Kasumi-1 (cell line): Measurements from ENCODE around the gene MEX3C.

Experiments used
- DNase-seq, 2 experiments: peaks; one replicate each; lab custom pipeline; 2025; lab: John Stamatoyannopoulos, UW

MEX3C gene

GRCh38 chr18:51191128-51191717 is 6.3 kb downstream of the MEX3C start:
- DNase-seq: no peak

GRCh38 chr18:51190000-51190399 is 7.5 kb downstream of the MEX3C start:
- DNase-seq: no peak

- no peak for DNase-seq
These were observed 9.3 kb downstream of the MEX3C start for GRCh38 chr18:51188024-51188701.

- DNase-seq: no peak
These were observed 12.4 kb downstream of the MEX3C start for GRCh38 chr18:51185075-51185474.

GRCh38 chr18:51184091-51184457 is 13.4 kb downstream of the MEX3C start:
- DNase-seq: no peak

GRCh38 chr18:51183372-51184090 is 13.9 kb downstream of the MEX3C start:
- no peak for DNase-seq

- DNase-seq: no peak
These were observed 14.7 kb downstream of the MEX3C start for GRCh38 chr18:51182824-51183223.

GRCh38 chr18:51171625-51172259 is 25.7 kb downstream of the MEX3C start:
- DNase-seq: no peak

- DNase-seq: no peak
These were observed 26.3 kb downstream of the MEX3C start for GRCh38 chr18:51171223-51171622.

GRCh38 chr18:51170664-51171063 is 26.8 kb downstream of the MEX3C start:
- DNase-seq: no peak

- no peak for DNase-seq
These were observed 27.8 kb downstream of the MEX3C start for GRCh38 chr18:51169731-51170130.

- DNase-seq: no peak
These were observed 28.4 kb downstream of the MEX3C start for GRCh38 chr18:51168960-51169662.

GRCh38 chr18:51168026-51168742 is 29.3 kb downstream of the MEX3C start:
- no peak for DNase-seq

DNA sequence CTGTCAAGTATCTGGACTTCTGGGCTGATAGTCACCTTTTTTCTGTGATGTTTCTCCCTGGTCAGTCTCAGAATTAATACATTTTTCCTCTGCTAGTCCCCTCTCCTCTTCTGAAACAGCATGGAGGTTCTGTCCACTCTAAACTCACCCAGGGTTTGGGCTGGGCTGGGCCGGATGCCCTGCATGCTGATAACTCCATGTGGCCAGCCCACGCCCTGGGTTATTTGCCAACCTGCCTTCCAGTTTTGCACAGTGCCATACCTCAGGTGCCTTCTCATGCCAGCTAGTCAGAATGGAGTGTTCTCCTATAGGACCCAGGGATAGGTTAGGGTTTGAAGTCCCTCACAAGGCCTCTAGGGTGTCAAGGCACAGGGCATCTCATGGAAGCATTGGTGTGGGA is 32.2 kb downstream of the MEX3C start:
- no peak for DNase-seq

DNA sequence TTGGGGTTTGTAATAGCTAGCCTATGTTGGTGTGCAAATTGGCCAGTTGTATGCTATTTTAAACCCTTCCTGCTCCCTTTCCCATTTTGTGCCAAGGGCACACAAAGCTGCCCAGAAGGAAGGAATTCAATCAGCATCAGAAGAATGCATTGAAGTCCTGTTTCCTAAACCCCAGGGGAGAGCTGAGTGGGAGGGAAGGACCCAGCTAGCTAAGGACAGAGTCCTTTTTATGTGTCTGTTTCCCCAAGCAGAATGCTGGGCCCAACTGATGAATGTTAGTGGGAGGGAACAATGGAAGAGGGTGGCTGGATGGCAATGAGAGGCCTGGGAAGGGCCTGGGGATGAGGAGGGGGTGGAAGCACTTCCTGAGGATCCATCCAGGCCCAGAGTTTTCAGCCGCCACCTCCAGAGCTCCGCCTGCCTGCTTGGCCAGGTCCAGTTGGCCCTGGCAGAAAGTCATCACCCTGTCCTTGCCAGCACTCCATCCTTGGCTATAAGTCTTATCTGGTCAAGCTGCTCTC is 32.7 kb downstream of the MEX3C start:
- DNase-seq: no peak

DNA sequence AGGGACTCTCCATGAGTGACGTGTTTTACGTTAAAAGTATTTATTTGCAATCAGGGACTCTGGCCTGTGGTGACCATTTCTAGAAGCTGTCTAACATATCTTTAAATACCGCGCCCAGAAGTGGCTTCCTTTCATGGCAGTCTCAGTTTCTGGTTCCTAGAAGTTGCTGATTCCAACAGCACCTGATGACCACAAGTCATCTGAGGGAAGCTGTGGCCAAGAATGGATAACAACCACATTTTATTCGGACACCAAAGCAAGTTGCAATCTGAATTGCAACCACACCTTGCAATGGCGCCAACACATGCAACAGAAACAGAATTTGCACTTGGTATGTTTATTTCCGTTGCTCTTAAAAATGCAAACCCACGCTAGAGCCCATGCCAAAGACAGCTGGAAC is 33.1 kb downstream of the MEX3C start:
- no peak for DNase-seq

- DNase-seq: no peak
These were observed 33.9 kb downstream of the MEX3C start for GRCh38 chr18:51163543-51163942.

DNA sequence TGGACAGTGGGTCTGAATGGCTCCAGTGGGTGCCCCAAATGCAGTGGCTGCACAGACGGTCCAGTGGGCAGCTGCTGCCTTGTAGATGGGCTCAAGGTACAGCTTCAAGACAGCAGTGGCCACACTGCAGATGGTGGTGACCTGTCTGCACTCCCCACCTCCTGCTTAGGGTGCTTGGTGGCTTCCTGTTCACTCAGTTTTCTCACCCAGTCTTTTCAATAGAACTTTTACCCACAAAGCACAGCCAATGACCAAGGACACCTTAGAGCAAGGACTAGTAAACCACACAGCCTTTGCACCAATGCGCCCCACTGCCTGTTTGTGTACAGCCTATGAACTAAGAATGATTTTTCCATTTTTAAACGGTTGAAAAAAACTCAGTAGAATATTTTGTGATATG is 34.9 kb downstream of the MEX3C start:
- DNase-seq: no peak

DNA sequence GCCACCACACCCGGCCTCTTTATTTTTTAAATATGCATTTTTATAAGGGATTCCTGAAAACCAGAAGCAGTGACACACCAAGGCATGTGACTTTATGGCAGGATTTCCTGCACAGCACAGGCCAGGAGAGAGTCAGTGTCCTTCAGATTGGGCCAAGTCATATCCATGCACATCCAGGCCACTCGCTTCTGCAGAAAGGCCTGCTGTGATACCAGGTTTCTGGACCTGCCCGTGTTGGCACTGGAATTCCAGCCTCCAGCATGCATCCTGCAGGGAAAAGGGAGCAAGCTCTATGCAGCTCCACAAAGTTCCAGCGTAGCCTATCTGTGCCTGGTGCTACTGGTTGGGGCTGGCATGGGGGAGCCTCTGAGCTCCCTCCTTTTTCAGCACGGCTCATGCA is 36.8 kb downstream of the MEX3C start:
- no peak for DNase-seq

DNA sequence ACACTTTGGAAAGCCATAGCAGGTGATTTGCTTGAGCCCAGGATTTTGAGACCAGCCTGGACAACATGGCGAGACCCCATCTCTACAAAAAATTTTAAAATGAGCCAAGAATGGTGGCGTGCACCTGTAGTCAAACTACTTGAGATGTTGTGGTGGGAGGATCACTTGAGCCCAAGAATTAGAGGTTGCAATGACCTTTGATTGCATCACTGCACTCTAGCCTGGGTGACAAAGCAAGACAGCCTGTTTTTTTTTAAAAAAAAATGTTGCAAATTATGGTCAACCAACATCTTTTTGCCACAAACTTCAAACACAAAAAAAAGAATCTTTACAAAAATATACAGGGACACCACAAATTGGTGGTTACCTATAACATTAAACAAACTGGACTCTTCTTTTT is 40.3 kb downstream of the MEX3C start:
- DNase-seq: no peak

DNA sequence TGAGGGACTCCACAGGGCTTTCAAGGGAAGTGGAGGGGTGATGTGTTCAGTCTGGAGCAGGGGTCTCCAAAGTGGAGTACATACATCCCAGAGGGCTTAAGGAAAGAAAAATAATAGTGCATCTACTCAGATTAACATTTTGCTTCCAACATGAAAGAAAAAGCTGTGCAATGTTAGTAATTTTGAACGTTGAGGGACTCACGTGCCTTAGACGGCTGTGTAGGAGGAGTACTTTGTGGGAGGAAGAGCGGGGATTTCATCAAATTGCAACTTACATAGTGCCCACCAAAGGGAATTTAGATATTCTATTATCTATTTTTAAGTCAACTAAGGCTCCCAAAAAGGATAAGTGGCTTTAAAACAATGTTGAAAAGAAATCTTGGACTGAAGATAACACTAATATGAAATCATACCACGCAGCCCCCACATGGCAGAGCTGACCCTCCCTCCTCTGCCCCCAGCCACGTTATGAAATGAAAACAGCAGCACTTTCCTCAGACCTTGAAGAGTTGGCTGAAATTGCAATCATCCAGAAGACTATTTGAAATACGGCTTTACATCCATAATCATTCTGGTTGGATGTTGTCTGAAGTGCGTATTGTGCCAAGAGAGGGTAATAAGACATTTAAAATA is 42.9 kb downstream of the MEX3C start:
- no peak for DNase-seq
